Measurements from ENCODE around the gene CDCP2. TPM values are rescaled to one million over a fixed set of nuclear protein-coding genes. Genes with fewer than 3 reads are reported as not detected.

Gene CDCP2
- total and polyA plus RNA-seq, 8 donors, result 0.15 to 0.18 (median 0.18) TPM; not detected in 4

DNA sequence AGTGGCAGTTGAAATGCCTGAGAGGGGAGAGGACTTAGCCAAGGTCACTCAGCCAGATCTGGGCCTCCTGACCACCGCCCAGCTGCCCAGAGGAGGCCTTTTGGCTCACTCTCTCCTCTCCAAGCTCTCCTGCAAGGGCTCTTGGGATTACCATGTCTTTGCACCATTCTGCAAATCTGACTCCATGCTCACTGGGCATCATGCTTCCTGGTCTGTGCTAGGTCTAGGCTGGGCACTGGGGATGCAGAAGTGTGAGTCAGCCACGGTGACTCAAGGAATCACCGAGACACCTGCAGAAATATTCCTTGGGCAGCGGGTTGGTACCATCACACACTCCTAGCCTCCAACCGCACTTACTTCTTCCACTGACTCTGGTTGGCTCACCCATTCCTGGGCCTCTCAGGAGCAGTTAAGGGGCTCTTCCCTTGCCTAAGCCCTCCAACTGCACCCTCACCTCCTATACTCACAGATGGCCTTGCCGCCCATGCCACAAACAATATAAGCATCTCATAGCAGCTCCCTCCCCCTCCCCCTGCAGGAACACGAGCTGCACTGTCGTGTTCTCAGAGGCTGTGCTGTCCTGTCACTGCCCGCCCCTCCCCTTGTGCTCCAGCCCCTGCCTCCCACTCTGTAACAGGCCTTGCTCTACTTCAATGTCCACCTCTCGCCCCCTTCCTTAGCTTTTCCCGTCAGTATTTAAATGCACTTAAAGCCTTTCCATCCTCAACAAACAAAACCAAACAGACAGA lies 34.8 kb downstream of the CDCP2 start:
- no peaks in the 10 kb centered on the region for H3K36me3 ChIP-seq
- no peak for ATAC-seq
- H3K27me3 ChIP-seq, result peaks cover 0 to 21% of the 10 kb centered on the region in 2 donors
- intact Hi-C loops (cut with DNase I), result no loop called here
- no peaks in the 10 kb centered on the region for H3K9me3 ChIP-seq
- TF ChIP-seq, protein P1, sequence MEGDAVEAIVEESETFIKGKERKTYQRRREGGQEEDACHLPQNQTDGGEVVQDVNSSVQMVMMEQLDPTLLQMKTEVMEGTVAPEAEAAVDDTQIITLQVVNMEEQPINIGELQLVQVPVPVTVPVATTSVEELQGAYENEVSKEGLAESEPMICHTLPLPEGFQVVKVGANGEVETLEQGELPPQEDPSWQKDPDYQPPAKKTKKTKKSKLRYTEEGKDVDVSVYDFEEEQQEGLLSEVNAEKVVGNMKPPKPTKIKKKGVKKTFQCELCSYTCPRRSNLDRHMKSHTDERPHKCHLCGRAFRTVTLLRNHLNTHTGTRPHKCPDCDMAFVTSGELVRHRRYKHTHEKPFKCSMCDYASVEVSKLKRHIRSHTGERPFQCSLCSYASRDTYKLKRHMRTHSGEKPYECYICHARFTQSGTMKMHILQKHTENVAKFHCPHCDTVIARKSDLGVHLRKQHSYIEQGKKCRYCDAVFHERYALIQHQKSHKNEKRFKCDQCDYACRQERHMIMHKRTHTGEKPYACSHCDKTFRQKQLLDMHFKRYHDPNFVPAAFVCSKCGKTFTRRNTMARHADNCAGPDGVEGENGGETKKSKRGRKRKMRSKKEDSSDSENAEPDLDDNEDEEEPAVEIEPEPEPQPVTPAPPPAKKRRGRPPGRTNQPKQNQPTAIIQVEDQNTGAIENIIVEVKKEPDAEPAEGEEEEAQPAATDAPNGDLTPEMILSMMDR (IDR thresholded peaks at IDR 0.05), result no peak
- no peak overlapping the region for H3K27ac ChIP-seq
- peaks cover 5 to 7% of the 10 kb centered on the region in 2 donors for H3K4me1 ChIP-seq
- H3K4me3 ChIP-seq, result no peak overlapping the region
- no peak for DNase-seq

DNA sequence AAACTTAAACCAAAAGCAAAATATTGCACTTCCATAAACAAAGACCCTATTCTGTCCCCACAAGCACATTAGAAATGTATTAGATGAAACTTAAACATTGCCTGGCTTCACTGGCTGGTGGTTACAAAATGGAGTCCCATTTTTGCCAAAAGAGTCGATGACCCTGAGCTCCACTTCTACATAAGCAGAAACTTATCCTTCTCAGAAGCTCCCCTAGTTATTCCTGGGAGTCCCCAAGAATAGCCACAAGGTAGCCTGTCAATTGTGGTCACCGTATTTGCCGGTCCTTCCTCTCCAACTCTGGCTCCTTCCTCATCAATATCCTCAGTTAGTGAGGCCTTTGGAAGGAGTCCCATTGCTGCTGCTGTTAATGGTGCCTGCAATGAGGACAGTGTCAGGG lies 37.3 kb downstream of the CDCP2 start:
- TF ChIP-seq, protein P1 (IDR thresholded peaks at IDR 0.05), result no peak
- no peak for ATAC-seq
- Histone ChIP-seq H3K27ac (no peak overlapping the region), H3K4me3 (no peak overlapping the region), H3K36me3 (no peaks in the 10 kb centered on the region), H3K27me3 (peaks cover 0 to 2% of the 10 kb centered on the region in 2 donors), H3K9me3 (no peaks in the 10 kb centered on the region), H3K4me1 (no peaks in the 10 kb centered on the region)
- no peak for DNase-seq
- intact Hi-C loops (cut with DNase I), result no loop called here

DNA sequence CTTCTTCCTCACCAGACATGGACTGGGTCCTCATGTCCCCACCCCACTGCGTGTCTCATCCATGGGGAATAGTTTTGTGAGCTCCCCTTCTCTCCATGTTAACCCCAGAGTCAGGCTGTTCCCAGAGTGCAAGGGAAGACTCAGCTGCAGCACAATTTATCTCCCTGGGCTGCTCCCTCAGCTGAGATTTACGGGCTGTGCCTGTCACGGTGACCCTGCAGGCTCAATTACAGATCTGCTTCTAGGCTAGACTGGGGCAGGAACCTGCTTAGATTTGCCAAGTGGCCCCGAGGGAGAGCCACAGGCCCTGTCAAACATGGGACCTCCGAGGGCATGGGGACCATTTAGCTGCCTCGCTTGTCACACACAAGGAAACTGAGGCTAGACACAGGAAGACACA lies 37.8 kb downstream of the CDCP2 start:
- Histone ChIP-seq H3K4me1 (no peaks in the 10 kb centered on the region), H3K4me3 (no peak overlapping the region), H3K36me3 (no peaks in the 10 kb centered on the region), H3K9me3 (no peaks in the 10 kb centered on the region), H3K27me3 (no peaks in the 10 kb centered on the region), H3K27ac (no peak overlapping the region)
- DNase-seq (no peak), ATAC-seq (no peak)
- TF ChIP-seq, protein P1 (IDR thresholded peaks at IDR 0.05), result no peak
- intact Hi-C loops (cut with DNase I), result no loop called here

DNA sequence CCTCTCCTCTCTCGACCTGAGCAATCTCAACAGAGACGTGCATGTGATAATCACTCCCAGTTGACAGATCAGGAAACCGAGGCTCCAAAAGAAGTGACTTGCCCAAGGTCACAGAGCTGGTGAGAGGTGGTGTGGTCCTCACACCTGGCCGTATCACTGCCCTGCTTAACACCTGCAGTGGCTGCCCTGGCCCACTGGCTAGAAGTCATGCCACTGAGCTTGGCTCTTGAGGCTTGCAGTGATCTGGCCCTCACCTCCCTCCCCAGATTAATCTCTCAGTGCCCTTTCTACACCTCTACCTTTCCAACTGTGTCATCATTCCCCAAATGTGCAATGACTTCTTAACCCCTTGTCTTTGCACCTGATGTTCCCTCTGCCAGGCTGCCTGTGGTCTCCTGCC lies 38.8 kb downstream of the CDCP2 start:
- TF ChIP-seq, protein P1 (IDR thresholded peaks at IDR 0.05), result no peak
- Histone ChIP-seq H3K27me3 (no peaks in the 10 kb centered on the region), H3K9me3 (no peaks in the 10 kb centered on the region), H3K36me3 (no peaks in the 10 kb centered on the region), H3K27ac (no peak overlapping the region), H3K4me3 (no peak overlapping the region), H3K4me1 (no peaks in the 10 kb centered on the region)
- no peak for DNase-seq
- intact Hi-C loops (cut with DNase I), result no loop called here
- ATAC-seq, result no peak

DNA sequence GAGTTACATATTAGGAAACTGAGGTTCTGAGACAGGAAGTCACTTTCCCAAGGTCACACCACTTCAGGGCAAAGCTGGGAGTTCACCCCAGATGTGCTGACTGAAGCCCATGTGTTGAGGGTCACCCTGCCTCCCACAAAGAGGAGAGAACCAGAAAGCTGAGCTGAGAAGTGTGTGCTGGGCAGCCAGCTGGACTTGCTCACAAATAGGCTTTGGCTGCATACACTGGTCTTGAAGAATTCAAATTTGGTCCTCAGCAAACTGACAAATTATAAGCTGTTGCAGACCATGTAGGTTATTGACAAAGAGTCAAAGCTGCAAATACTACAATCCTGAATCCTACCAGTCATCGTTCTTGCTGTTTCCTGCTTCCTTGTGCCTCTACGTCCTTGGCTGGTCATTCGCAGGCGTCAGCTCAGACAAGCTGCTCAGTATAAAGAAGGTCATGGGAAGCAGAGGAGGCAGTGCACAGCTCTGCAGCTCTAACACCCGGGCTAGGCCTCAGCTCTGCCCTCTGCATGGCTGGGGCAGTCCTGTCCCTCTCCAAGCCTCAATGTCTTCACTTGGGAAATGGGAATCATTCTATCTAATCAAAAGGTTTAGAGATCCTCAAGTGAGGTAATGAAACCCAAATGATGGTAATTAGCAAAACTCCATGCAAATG lies 40.0 kb downstream of the CDCP2 start:
- H3K27ac ChIP-seq, result no peak overlapping the region
- TF ChIP-seq, protein P1 (IDR thresholded peaks at IDR 0.05), result no peak
- H3K4me1 ChIP-seq, result no peaks in the 10 kb centered on the region
- intact Hi-C loops (cut with DNase I), result no loop called here
- H3K36me3 ChIP-seq, result no peaks in the 10 kb centered on the region
- ATAC-seq (no peak), DNase-seq (peak in 2 of 4 donors; percentile 54 to 60)
- H3K27me3 ChIP-seq, result no peaks in the 10 kb centered on the region
- no peaks in the 10 kb centered on the region for H3K9me3 ChIP-seq
- no peak overlapping the region for H3K4me3 ChIP-seq
